Cardiac fibroblast (primary cell): Measurements from ENCODE around the gene IL17RC.

Source experiments
- DNase-seq, 2 donors: peaks; one replicate each; pipeline versions ENCODE4 v3.0.0 to v3.0.0-alpha.2; 2010; ENCODE audit warnings: low read depth in 2 of 2
- H3K4me3 ChIP-seq, 2 donors: replicated peaks in 1 of 2; 1 replicate in 1 of 2; 2 replicates in 1 of 2; pipeline ENCODE4 v1.5.1; 2011; ENCODE audit warnings: low read depth in 2 of 2, low read length in 2 of 2, mild to moderate bottlenecking in 2 of 2, moderate library complexity in 1 of 2
- CTCF ChIP-seq: IDR thresholded peaks from one replicate; pipeline ENCODE4 v1.5.1; 2011; ENCODE audit warnings: low read depth, mild to moderate bottlenecking, low read length, inconsistent platforms

The IL17RC gene

GRCh38 chr3:9903238-9903624 is 13.7 kb upstream of the IL17RC start:
- peak overlapping the region in 1 of 2 donors; percentile 22 for H3K4me3 ChIP-seq
- peak in 1 of 2 donors; percentile 44 for DNase-seq
- TF ChIP-seq CTCF, result no peak

- no peak for TF ChIP-seq CTCF
- no peak overlapping the region for H3K4me3 ChIP-seq
- DNase-seq, result no peak
Measured at GRCh38 chr3:9903904-9904303, 13.0 kb upstream of the IL17RC start.

- no peak for TF ChIP-seq CTCF
- H3K4me3 ChIP-seq, result no peak overlapping the region
- DNase-seq, result no peak
Measured at GRCh38 chr3:9906480-9906879, 10.4 kb upstream of the IL17RC start.

- DNase-seq, result no peak
- no peak for TF ChIP-seq CTCF
Measured at GRCh38 chr3:9908286-9908685, 8.6 kb upstream of the IL17RC start.

GRCh38 chr3:9909221-9910013 is 7.5 kb upstream of the IL17RC start:
- DNase-seq, result peak in 1 of 2 donors; percentile 33
- no peak overlapping the region for H3K4me3 ChIP-seq
- TF ChIP-seq CTCF, result no peak

More at GRCh38 chr3:9908286-9908685, 8.6 kb upstream of the IL17RC start:
- H3K4me3 ChIP-seq, result no peak overlapping the region

GRCh38 chr3:9911863-9912262 is 5.0 kb upstream of the IL17RC start:
- DNase-seq, result no peak
- TF ChIP-seq CTCF, result no peak
- H3K4me3 ChIP-seq, result no peak overlapping the region
